Gastroesophageal sphincter (tissue), 4 donors: ENCODE results near the gene RFX2. TPM values are rescaled to one million over a fixed set of nuclear protein-coding genes. Genes with fewer than 3 reads are reported as not detected.
"Not testable (repeated sequence)": the region's sequence is repeated elsewhere in the genome, so short reads cannot be mapped to it uniquely, and the experiment has no call there.

ENCODE experiments used
- ATAC-seq: fragments of 150-250 bp; one replicate; pipeline ENCODE4 v1.9.1; 2016; ENCODE audit warnings: mild to moderate bottlenecking, moderate library complexity
- H3K27ac ChIP-seq, 4 donors: fragments of 200-600 bp; sonication (generic) in 3 of 4; 1 replicate in 3 of 4; 2 replicates in 1 of 4; pipeline ENCODE4 v1.5.1; 2016 to 2019
- H3K27me3 ChIP-seq: fragments of 200-600 bp; sonication (generic); one replicate; pipeline ENCODE4 v1.5.1; 2019
- H3K36me3 ChIP-seq, 2 donors: fragments of 200-600 bp; sonication (generic); one replicate each; pipeline ENCODE4 v1.5.1; 2019; ENCODE audit warnings: control low read depth in 1 of 2
- H3K4me1 ChIP-seq, 3 donors: fragments of 200-600 bp; sonication (generic); 1 replicate in 2 of 3; 2 replicates in 1 of 3; pipeline ENCODE4 v1.5.1; 2016 to 2019; ENCODE audit warnings: control low read depth in 2 of 3
- H3K4me3 ChIP-seq, 2 donors: fragments of 200-600 bp; sonication (generic); one replicate each; pipeline ENCODE4 v1.5.1; 2019; ENCODE audit warnings: mild to moderate bottlenecking in 1 of 2, moderate library complexity in 1 of 2
- H3K9me3 ChIP-seq, 3 donors: fragments of 200-600 bp; sonication (generic); one replicate each; pipeline ENCODE4 v1.5.1; 2017 to 2019; ENCODE audit warnings: control low read depth in 2 of 3
- EP300 ChIP-seq: sonication (generic); formaldehyde crosslinking; IDR thresholded peaks from one replicate; pipeline ENCODE4 v1.6.1; 2017; ENCODE audit warnings: antibody characterized with exemption, mild to moderate bottlenecking
- POLR2A ChIP-seq, 2 donors: fragments of 450-650 bp; IDR thresholded peaks; one replicate each; pipeline ENCODE4 v1.6.1; 2017; ENCODE audit warnings: antibody characterized with exemption in 2 of 2, mild to moderate bottlenecking in 2 of 2, moderate library complexity in 1 of 2
- POLR2AphosphoS5 ChIP-seq: sonication (generic); formaldehyde crosslinking; IDR thresholded peaks from one replicate; pipeline ENCODE4 v1.6.1; 2017; ENCODE audit warnings: antibody characterized with exemption
- WGBS, 2 donors: methylation state at CpG; one replicate each; pipeline ENCODE4 v1.1.5; 2018; ENCODE audit warnings: low coverage in 1 of 2; 5-methylcytosine and 5-hydroxymethylcytosine counted together
- total RNA-seq, 4 donors: library from RNA; depleted of rRNA; stranded (reverse); fragments of >200 nt; gene quantifications; one replicate each; pipeline ENCODE4 v1.1.0, GENCODE V29; 2016
- TF ChIP-seq, protein P1 (sequence below), 4 experiments: fragments of 200-600 bp in 2 of 4; fragments of 450-650 bp in 2 of 4; sonication (generic) in 1 of 4; IDR thresholded peaks; one replicate each; pipeline ENCODE4 v1.5.1; 2017 to 2019; ENCODE audit warnings: antibody characterized with exemption in 4 of 4, mild to moderate bottlenecking in 2 of 4, moderate library complexity in 2 of 4

The RFX2 gene
- total RNA-seq, 4 donors from 2014 or later = 18.7 to 49.1 (median 37.6) TPM

DNA sequence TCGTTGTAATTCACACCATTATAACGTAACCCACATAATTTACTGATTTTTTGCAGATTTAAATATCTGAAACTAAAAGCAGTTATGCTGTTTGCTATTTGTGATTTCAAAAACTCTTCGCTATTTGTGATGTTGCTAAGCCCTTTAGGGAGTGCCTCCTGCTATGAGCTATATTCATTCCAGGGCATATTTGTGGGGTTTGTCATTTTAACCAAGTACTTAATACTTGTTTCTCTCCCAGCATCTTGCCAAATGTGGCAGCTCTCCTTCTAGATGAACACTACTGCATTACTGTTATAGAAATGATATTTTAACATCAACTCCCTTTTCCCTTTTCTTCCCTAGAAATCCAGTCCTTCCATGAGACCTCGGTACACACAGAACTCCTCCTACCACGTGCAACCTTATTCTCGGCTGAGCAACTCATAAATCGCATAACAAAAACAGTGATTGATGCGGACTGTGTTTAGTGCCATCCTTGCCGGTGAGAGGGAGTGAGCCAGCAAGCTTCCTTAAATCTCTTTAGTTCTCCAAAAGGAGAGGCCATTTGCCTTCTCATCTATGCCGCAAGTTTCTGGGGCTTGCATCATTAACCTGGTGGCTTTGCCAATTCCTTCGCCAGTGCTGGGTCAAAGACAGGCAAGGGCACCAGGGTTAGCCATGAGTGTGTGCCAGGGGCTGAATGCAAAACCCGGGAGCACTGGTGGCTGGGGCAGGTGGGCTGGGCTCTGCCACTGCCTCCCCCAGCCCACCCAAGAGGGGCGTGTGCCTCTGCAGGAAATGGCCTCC, 33.4 kb downstream of the RFX2 start:
- WGBS, 2 donors = 25 to 29% methylated on average over 10 to 11 of the region's 13 CpGs
- TF ChIP-seq EP300 = no peak
- peak; percentile 79 for TF ChIP-seq POLR2AphosphoS5
- no peak for TF ChIP-seq POLR2A (IDR thresholded peaks at IDR 0.05)
- TF ChIP-seq, protein P1, sequence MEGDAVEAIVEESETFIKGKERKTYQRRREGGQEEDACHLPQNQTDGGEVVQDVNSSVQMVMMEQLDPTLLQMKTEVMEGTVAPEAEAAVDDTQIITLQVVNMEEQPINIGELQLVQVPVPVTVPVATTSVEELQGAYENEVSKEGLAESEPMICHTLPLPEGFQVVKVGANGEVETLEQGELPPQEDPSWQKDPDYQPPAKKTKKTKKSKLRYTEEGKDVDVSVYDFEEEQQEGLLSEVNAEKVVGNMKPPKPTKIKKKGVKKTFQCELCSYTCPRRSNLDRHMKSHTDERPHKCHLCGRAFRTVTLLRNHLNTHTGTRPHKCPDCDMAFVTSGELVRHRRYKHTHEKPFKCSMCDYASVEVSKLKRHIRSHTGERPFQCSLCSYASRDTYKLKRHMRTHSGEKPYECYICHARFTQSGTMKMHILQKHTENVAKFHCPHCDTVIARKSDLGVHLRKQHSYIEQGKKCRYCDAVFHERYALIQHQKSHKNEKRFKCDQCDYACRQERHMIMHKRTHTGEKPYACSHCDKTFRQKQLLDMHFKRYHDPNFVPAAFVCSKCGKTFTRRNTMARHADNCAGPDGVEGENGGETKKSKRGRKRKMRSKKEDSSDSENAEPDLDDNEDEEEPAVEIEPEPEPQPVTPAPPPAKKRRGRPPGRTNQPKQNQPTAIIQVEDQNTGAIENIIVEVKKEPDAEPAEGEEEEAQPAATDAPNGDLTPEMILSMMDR (IDR thresholded peaks at IDR 0.05) = no peak
- peak; percentile 87 for ATAC-seq
- Histone ChIP-seq H3K27ac (peak overlapping the region; percentile 86 to 98 (median 97)), H3K27me3 (no peaks in the 10 kb centered on the region), H3K9me3 (no peaks in the 10 kb centered on the region), H3K36me3 (no peaks in the 10 kb centered on the region), H3K4me3 (no peak overlapping the region), H3K4me1 (peaks cover 0 to 90% (median 24%) of the 10 kb centered on the region in 3 donors)

DNA sequence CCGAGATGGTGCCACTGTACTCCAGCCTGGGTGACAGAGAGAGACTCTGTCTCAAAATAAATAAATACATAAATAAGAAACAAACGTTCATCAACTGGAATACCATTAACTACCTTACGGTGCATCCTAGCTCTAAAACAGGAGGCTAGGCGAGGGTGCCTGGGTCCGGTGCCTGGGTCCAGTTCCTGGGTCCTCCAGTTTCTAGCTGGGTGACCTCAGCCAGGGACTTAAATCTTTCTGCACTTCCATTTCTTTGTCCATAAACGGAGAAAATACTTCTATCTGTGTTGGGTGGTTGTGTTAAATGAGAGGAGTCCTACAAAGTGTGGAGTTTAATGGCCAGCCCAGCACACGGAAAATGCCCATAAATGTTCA, 34.0 kb downstream of the RFX2 start:
- H3K27me3 ChIP-seq = no peaks in the 10 kb centered on the region
- peak; percentile 32 for ATAC-seq
- H3K36me3 ChIP-seq = no peaks in the 10 kb centered on the region
- peaks cover 0 to 94% (median 28%) of the 10 kb centered on the region in 3 donors for H3K4me1 ChIP-seq
- TF ChIP-seq, protein P1 (IDR thresholded peaks at IDR 0.05) = no peak
- no peak overlapping the region for H3K4me3 ChIP-seq
- peak overlapping the region; percentile 86 to 98 (median 97) for H3K27ac ChIP-seq
- H3K9me3 ChIP-seq = no peaks in the 10 kb centered on the region
- WGBS, 2 donors = 72 to 80% methylated on average over 6 to 7 of the region's 7 CpGs

DNA sequence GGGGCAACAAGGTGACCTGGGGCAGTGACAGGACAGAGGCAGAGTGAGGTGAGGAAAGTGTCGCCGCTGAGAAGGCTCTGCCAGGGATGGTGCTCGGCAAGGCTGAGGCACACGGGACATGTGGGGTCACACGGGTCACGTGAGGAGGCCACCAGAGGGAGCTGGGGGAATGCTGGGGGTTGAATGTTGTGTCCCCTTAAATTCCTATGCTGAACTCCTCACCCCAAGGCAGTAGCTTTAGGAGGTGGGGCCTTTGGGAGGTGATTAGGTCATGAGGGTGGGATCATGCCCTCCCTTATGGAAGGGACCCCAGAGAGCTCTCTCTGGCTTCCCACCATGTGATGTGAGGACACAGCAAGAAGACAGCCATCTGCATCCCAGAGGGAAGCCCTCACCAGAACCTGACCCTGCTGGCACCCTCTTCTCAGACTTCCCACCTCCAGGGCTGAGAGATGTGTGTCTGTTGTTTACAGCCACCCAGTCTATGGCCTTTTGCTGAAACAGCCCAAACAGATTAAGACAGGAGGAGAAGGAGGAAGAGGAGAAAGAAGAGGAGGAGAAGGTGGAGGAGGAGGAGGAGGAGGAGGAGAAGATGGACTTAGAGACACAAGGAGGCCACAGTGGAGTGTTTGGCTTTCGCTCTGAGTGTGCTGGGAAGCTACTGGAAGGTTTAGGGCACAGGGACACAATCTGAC, 35.4 kb downstream of the RFX2 start:
- peaks cover 0 to 93% (median 35%) of the 10 kb centered on the region in 3 donors for H3K4me1 ChIP-seq

DNA sequence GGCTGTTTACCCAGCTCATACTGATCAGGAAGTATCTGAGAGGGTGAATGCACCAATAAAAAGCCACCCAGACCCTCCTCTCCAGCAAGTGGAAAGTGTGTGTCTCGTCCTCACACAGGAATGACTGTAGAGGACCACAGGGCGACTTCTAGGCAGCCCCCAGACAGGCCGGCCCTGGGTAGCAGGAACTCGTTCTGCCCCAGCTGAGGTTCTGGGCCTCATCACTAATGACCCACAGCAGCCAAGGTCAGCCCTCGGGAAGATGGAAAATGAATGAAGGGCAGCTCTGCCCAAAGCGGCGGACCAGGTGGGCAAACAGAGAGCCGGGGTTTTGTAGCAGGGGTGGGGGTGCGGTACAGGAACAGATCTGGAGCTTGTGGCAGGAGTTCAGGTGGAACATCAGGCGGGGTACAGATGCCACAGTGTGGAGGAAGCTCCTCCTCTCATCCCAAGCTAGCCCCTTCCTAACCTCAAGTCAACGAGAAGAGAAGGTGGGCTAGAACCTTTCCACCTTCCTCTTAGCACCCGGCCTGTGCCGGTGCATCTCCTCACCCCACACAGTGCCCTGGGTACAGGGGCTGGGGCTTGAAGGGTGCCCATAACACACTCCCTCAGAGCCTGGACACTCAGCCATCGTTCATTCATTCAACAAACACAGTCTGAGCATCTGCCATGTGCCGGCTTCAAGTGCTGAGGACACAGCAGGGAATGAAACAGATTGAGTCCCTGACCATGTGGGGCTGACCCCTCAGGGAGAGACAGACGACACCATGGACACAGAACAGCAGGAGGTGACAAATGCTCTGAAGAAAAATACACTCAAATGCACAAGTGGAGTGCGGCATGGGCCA, 36.2 kb downstream of the RFX2 start:
- H3K27me3 ChIP-seq = no peaks in the 10 kb centered on the region
- H3K9me3 ChIP-seq = no peaks in the 10 kb centered on the region
- H3K27ac ChIP-seq = peak overlapping the region; percentile 21 to 98 (median 97)
- H3K36me3 ChIP-seq = no peaks in the 10 kb centered on the region
- peaks cover 0 to 91% (median 33%) of the 10 kb centered on the region in 3 donors for H3K4me1 ChIP-seq
- no peak overlapping the region for H3K4me3 ChIP-seq
- TF ChIP-seq, protein P1 (IDR thresholded peaks at IDR 0.05) = no peak
- 96 to 100% methylated on average over 1 to 8 of the region's 17 CpGs for WGBS, 2 donors
- no peak for ATAC-seq

More for the DNA sequence above, 35.4 kb downstream of the RFX2 start:
- TF ChIP-seq, protein P1 (IDR thresholded peaks at IDR 0.05) = no peak
- no peak for TF ChIP-seq POLR2A (IDR thresholded peaks at IDR 0.05)
- TF ChIP-seq EP300 = no peak
- TF ChIP-seq POLR2AphosphoS5 = no peak
- peak overlapping the region; percentile 86 to 98 (median 97) for H3K27ac ChIP-seq
- WGBS, 2 donors = 75 to 88% methylated on average over 1 to 6 of the region's 7 CpGs
- ATAC-seq = no peak
- no peaks in the 10 kb centered on the region for H3K36me3 ChIP-seq
- H3K9me3 ChIP-seq = no peaks in the 10 kb centered on the region
- H3K4me3 ChIP-seq = no peak overlapping the region
- H3K27me3 ChIP-seq = no peaks in the 10 kb centered on the region

DNA sequence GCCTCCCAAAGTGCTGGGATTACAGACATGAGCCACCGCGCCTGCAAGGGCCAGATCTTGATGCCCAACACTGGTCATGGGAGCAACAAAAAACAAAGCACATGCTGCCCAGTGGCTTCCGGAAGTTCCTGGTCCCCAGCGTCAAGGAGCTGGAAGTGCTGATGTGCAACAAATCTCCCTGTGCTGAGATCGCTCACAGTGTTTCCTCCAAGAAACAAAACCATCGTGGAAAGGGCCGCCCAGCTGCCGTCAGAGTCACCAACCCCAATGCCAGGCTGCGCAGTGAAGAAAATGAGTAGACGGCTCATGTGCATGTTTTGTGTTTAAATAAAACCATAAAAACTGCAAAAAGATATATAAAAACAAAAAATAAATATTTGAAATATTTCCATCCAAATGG, 37.1 kb downstream of the RFX2 start:
- H3K27ac ChIP-seq = peak overlapping the region in 3 of 4 donors; percentile 96 to 98 (median 98)
- not testable (repeated sequence) for ATAC-seq, H3K4me3 ChIP-seq, H3K36me3 ChIP-seq, H3K27me3 ChIP-seq, H3K9me3 ChIP-seq
- H3K4me1 ChIP-seq = peaks cover 0 to 95% (median 39%) of the 10 kb centered on the region in 3 donors
- 80% methylated on average over 1 of the region's 10 CpGs; no CpG with 5 or more reads in 1 of the 2 donors for WGBS, 2 donors
